Hepatocyte (in vitro differentiated cells): ENCODE measurements around the gene ARL13B. TPM values are rescaled to one million over a fixed set of nuclear protein-coding genes. Genes with fewer than 3 reads are reported as not detected.
"Not testable (repeated sequence)": the region's sequence is repeated elsewhere in the genome, so short reads cannot be mapped to it uniquely, and the experiment has no call there.

Experiments used
- DNase-seq: peaks from one replicate; pipeline ENCODE4 v3.0.0-alpha.2; 2016; ENCODE audit warnings: low spot score
- H2AFZ ChIP-seq: fragments of 200-600 bp; sonication (generic); 2 replicates; pipeline ENCODE4 v1.6.0; 2016; ENCODE audit warnings: antibody characterized with exemption, mild to moderate bottlenecking
- H3K27ac ChIP-seq: fragments of 200-600 bp; sonication (generic); 2 replicates; pipeline ENCODE4 v1.5.1; 2016; ENCODE audit warnings: mild to moderate bottlenecking
- H3K27me3 ChIP-seq: fragments of 200-600 bp; sonication (generic); 2 replicates; pipeline ENCODE4 v1.6.1; 2016
- H3K36me3 ChIP-seq: fragments of 200-600 bp; sonication (generic); replicated peaks from 2 replicates; pipeline ENCODE4 v1.5.1; 2016; ENCODE audit warnings: low read depth; ENCODE audit not compliant: insufficient read depth
- H3K4me1 ChIP-seq: fragments of 200-600 bp; sonication (generic); 2 replicates; pipeline ENCODE4 v1.5.1; 2016; ENCODE audit warnings: mild to moderate bottlenecking, moderate library complexity; ENCODE audit not compliant: insufficient read depth
- H3K4me2 ChIP-seq: fragments of 200-600 bp; sonication (generic); 2 replicates; pipeline ENCODE4 v1.6.0; 2016
- H3K4me3 ChIP-seq: fragments of 200-600 bp; sonication (generic); 2 replicates; pipeline ENCODE4 v1.5.1; 2016; ENCODE audit warnings: mild to moderate bottlenecking
- H3K79me2 ChIP-seq: fragments of 200-600 bp; sonication (generic); 2 replicates; pipeline ENCODE4 v1.6.0; 2017; ENCODE audit warnings: mild to moderate bottlenecking
- H3K9me2 ChIP-seq: fragments of 200-600 bp; sonication (generic); replicated peaks from 2 replicates; pipeline ENCODE4 v1.6.0; 2017; ENCODE audit warnings: mild to moderate bottlenecking; ENCODE audit not compliant: insufficient read depth
- H3K9me3 ChIP-seq: fragments of 200-600 bp; sonication (generic); 2 replicates; pipeline ENCODE4 v1.5.1; 2016; ENCODE audit warnings: low read depth, mild to moderate bottlenecking
- H4K20me1 ChIP-seq: fragments of 200-600 bp; sonication (generic); 2 replicates; pipeline ENCODE4 v1.6.0; 2016; ENCODE audit warnings: mild to moderate bottlenecking; ENCODE audit not compliant: insufficient read depth, poor library complexity, severe bottlenecking
- CTCF ChIP-seq: fragments of 200-600 bp; sonication (generic); IDR thresholded peaks from 2 replicates; pipeline ENCODE4 v1.5.1; 2016; ENCODE audit warnings: antibody characterized with exemption, mild to moderate bottlenecking; ENCODE audit not compliant: poor library complexity
- EZH2 ChIP-seq: fragments of 200-600 bp; sonication (generic); IDR thresholded peaks from 2 replicates; pipeline ENCODE4 v1.6.1; 2016; ENCODE audit warnings: antibody characterized with exemption, mild to moderate bottlenecking, borderline replicate concordance
- EZH2phosphoT487 ChIP-seq: fragments of 200-600 bp; sonication (generic); IDR thresholded peaks from one replicate; pipeline ENCODE4 v1.6.1; 2018; ENCODE audit warnings: antibody characterized with exemption, mild to moderate bottlenecking, low read depth, moderate library complexity; ENCODE audit not compliant: unreplicated experiment, severe bottlenecking
- WGBS: methylation state at CpG from one replicate; pipeline ENCODE4 v1.1.6; 2016; ENCODE audit warnings: low lambda C conversion rate; ENCODE audit errors: missing lambda C conversion rate; 5-methylcytosine and 5-hydroxymethylcytosine counted together
- polyA plus RNA-seq: library from polyadenylated mRNA; unstranded; fragments of >200 nt; fragmentation: Nextera tagmentation; extraction: Ambion mirVana; gene quantifications from 2 replicates; pipeline ENCODE4 v1.2.1, GENCODE V29; 2016
- total RNA-seq: library from RNA; depleted of rRNA; stranded (reverse); fragments of >200 nt; gene quantifications from 2 replicates; pipeline ENCODE4 v1.2.3, GENCODE V29; 2014

ARL13B gene
- total and polyA plus RNA-seq, 2 experiments from 2014 or later = 6.2 to 10.4 TPM

DNA sequence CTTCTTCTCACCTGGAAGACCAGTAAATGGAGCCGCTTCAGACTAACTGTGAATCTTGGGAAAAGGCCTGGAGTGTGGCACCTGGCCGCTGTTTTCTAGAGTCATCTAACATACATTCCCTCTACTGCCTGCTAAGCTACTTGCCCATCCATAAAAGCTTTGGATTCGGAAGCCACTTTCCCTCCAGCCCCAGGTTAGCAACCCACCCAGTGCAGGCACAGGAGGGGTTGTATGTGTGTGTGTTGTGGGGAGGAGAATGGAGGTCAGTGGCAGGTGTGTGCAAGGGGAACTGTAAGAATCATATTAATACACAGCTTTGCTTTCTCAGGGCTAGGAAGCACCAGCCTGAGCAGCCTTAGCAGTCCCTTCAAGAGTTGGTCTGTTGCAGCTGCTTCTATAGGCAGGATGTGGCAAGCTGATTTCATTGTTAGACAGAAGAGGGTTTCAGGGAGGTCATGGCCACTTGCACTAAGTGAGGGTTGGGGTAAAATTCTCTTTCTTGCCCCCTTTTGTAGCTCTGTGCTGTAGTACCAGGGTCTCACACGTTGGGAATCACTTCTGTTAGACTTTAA is 91.8 kb downstream of the ARL13B start:
- Histone ChIP-seq H3K36me3 (no peaks in the 10 kb centered on the region), H4K20me1 (no peaks in the 10 kb centered on the region), H3K4me2 (no peak overlapping the region), H3K27me3 (no peaks in the 10 kb centered on the region), H3K9me3 (no peaks in the 10 kb centered on the region), H3K9me2 (no peaks in the 10 kb centered on the region), H3K27ac (no peak overlapping the region), H3K4me3 (no peak overlapping the region), H3K4me1 (no peaks in the 10 kb centered on the region), H2AFZ (no peak overlapping the region), H3K79me2 (peaks cover 28% of the 10 kb centered on the region)
- TF ChIP-seq EZH2phosphoT487 = no peak
- 88% methylated on average over 4 of the region's 4 CpGs for WGBS
- no peak for DNase-seq

- no peak overlapping the region for H3K4me3 ChIP-seq
- no peaks in the 10 kb centered on the region for H3K9me3 ChIP-seq
- no peaks in the 10 kb centered on the region for H3K4me1 ChIP-seq
- no peaks in the 10 kb centered on the region for H3K27me3 ChIP-seq
- H3K36me3 ChIP-seq = no peaks in the 10 kb centered on the region
- H3K4me2 ChIP-seq = no peak overlapping the region
- H3K79me2 ChIP-seq = peaks cover 42% of the 10 kb centered on the region
- no peak overlapping the region for H2AFZ ChIP-seq
- no peaks in the 10 kb centered on the region for H3K9me2 ChIP-seq
- DNase-seq = no peak
- H4K20me1 ChIP-seq = no peaks in the 10 kb centered on the region
- WGBS = 92% methylated on average over 3 of the region's 3 CpGs
- H3K27ac ChIP-seq = no peak overlapping the region
- no peak for TF ChIP-seq EZH2
Observed at GRCh38 chr3:94076055-94076454, 96.1 kb downstream of the ARL13B start.

DNA sequence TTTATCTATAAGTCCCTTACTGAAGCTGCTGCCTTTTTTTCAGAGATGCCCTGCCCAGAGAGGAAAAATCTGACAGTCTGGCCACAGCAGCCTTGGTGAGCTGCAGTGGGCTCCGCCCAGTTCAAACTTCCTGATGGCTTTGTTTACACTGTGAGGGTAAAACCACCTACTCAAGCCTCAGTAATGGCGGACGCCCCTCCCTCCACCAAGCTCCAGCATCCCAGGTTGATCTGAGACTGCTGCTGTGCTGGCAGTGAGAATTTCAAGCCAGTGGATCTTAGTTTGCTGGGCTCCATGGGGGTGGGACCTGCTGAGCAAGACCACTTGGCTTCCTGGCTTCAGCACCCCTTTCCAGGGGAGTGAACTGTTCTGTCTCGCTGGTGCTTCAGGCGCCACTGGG is 100.6 kb downstream of the ARL13B start:
- H3K4me3 ChIP-seq, H3K27me3 ChIP-seq, H4K20me1 ChIP-seq, H3K27ac ChIP-seq, H3K9me2 ChIP-seq, H2AFZ ChIP-seq, H3K36me3 ChIP-seq, H3K4me1 ChIP-seq, H3K4me2 ChIP-seq, H3K9me3 ChIP-seq, DNase-seq: not testable (repeated sequence)
- H3K79me2 ChIP-seq = peaks cover 20% of the 10 kb centered on the region
- WGBS = 82% methylated on average over 5 of the region's 5 CpGs

DNA sequence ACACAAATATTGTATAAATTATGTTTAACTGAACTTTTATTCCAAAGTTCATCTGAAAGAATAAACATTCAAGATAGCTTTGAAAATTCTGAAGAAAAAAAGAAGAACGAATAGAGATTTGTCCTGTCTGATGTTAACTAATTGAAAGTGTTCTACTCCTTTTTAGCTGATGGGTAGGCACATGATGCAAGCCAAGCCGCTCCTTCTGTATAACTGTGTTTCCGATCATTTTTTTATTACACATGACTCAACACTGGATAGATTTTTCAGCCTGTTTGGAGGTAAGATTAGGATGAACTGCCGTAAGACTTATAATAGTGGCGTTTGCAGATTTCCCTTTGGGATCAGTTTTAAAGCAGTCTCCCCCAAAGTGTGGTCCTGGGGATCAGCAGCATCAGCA is 101.9 kb downstream of the ARL13B start:
- Histone ChIP-seq H4K20me1 (no peaks in the 10 kb centered on the region), H2AFZ (no peak overlapping the region), H3K4me1 (no peaks in the 10 kb centered on the region), H3K9me2 (no peaks in the 10 kb centered on the region), H3K27me3 (no peaks in the 10 kb centered on the region), H3K79me2 (peaks cover 18% of the 10 kb centered on the region), H3K4me3 (no peak overlapping the region), H3K4me2 (no peak overlapping the region), H3K27ac (no peak overlapping the region), H3K36me3 (no peaks in the 10 kb centered on the region), H3K9me3 (no peaks in the 10 kb centered on the region)
- TF ChIP-seq CTCF = no peak
- no peak for TF ChIP-seq EZH2
- no peak for TF ChIP-seq EZH2phosphoT487
- 93% methylated on average over 5 of the region's 5 CpGs for WGBS
- no peak for DNase-seq

GRCh38 chr3:94082391-94082937 is 102.5 kb downstream of the ARL13B start:
- Histone ChIP-seq H3K9me2 (no peaks in the 10 kb centered on the region), H3K36me3 (no peaks in the 10 kb centered on the region), H3K27ac (no peak overlapping the region), H3K9me3 (no peaks in the 10 kb centered on the region), H3K4me1 (no peaks in the 10 kb centered on the region), H3K27me3 (no peaks in the 10 kb centered on the region), H3K4me2 (no peak overlapping the region), H4K20me1 (no peaks in the 10 kb centered on the region), H3K79me2 (peaks cover 13% of the 10 kb centered on the region), H2AFZ (no peak overlapping the region), H3K4me3 (no peak overlapping the region)
- no peak for DNase-seq
- WGBS = 87% methylated on average over 8 of the region's 8 CpGs
- TF ChIP-seq EZH2phosphoT487 = no peak
- TF ChIP-seq EZH2 = no peak
- TF ChIP-seq CTCF = no peak
